CD1c-positive myeloid dendritic cell (primary cell): ENCODE measurements around the gene KIF1B.

ENCODE experiments used
- DNase-seq: peaks from one replicate; pipeline ENCODE4 v3.0.0-alpha.2; 2016; ENCODE audit errors: extremely low spot score

KIF1B gene

DNA sequence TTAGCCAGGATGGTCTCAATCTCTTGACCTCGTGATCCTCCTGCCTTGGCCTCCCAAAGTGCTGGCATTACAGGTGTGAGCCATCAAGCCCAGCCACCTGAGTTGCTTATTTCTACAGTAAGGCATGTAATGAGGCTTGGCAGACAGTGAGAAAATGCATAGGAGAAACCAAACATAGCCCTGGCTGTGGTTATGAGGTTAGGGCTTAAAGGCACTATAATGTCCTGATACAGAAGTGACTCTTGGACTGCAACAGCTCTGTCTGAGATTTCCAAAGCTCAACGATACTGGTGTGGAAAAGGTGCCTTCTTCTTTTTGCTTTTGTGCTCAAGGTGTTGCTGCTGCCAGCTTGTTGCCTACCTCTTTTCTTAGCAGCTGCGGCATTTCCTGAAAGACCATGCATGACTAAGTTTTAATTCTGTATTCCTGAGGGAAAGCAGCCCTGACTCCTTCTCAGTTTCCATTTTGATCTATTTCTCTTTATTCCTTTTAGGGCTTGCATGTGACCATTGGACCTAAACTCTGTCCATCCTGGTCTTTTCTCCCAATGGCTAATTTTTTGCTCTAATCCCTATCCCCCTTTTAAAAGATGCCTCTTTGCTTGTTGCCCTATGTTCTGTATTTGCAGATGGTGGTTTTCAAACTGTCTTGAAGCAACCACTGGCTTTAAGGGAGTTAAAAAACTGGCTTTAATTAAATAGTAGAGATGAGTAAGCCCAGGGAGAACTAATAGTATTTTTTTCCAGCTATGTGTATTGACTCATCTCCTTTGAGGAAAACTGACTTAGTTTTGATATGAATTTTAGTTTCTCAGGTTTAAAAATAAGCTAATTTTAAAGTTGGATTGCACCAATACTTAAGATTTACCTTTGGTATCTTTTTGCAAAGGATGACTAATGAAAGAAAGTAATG, 70.3 kb downstream of the KIF1B start:
- no peak for DNase-seq

GRCh38 chr1:10283318-10283984, 73.1 kb downstream of the KIF1B start:
- DNase-seq: no peak

DNA sequence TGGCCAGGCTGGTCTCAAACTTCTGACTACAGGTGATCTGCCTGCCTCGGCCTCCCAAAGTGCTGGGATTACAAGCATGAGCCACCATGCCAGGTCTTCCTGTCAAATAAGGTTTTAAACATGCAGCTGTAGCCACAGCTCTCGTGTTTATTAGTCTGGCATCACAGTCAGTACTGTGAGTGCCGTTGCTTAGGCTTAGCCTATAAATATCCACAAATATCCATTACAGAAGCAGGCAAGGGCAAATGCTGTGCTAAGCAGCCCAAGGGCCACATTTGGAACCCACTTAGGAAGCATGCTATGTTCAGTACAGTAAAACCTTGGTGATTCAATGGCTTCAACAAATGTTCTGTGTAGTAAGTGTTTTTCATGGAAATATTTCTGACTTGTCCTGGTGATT, 75.9 kb downstream of the KIF1B start:
- DNase-seq: no peak

DNA sequence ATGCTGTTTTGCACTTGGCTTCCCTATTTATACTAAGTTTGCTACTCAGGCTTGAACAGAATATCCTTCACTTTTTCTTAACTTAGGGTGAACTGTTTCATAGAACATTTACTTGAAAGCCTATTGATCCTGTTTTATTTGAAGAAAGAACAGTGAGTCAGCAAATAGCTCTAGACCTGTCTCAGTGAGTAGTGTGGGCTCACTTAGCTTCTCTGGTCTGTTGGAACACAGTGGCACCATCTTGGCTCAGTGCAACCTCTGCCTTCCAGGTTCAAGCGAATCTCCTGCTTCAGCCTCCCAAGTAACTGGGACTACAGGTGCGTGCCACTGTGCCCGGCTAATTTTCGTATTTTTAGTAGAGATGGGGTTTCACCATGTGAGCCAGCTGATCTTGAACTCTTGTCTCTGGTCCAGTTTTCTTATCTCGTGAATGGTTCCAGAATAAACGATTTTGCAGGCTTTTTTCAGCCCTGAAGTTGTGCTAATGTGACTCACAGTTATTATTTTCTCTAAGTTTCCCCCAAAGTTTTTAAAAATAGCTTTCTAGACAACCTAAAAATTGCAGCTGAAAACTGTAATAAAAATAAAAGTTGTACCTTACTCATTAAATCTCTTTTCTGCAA, 76.8 kb downstream of the KIF1B start:
- no peak for DNase-seq

DNA sequence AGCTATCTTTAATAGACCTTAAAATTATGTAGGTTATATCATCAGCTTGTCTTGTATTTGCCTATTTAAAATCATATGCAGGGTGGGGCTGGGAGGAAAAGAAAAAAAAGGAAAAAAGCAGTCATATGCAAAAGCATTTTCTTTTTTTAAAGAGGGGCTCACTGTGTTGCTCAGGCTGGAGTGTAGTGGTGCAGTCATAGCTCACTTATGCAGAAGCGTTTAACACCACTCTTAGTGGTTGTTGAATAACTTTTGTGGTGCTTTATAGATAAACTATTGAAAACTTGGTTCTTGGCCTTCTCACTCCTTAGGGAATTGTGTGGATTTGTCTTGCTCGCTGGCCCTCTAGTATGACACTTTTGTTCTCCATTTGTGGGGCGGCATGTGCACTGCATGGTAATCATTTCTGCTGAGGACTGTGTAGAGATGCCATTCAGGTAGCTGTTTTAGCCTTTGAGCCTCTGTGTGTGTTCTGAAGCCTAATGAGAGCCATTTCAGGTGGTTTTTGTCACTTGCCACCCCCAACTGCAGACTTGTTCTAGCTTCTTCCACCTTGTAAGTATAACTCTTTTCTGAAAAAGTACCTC, 77.8 kb downstream of the KIF1B start:
- no peak for DNase-seq

DNA sequence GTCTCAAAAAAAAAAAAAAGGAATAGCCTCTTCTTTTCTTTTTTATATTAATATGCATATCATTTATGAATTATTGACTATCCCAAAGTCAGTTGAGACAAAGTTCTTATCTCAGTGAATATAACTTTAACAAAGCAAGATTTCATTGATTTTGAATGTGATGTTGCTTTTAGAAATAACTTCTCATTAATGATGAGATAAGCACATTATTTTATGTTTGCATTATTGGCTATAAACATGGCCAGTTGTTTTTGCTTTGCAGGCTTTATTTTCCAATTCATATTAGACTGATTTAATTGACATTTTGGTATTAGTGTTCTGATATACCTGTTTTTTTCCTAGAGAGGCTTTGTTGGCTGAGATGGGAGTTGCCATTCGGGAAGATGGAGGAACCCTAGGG, 81.3 kb downstream of the KIF1B start:
- no peak for DNase-seq

DNA sequence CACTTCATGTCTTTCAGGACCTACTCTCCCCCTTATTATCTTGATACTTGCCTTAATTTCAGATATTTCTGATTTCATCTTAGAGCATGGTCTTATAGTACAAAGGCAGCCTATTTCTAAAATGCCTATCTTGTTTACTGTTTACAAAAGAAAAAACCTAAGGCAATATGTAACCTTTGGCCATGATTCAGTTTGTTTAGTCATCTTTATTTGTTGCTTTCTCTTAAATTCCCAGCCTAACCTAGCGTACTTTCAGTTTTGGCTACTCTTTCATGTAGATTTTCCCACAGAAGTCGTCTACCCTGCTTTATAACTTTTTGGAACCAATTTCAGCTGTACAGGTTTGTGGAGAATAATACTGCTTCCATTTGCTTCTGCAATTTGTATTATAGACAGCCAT, 81.8 kb downstream of the KIF1B start:
- DNase-seq: no peak

GRCh38 chr1:10295481-10296085, 85.2 kb downstream of the KIF1B start:
- no peak for DNase-seq

DNA sequence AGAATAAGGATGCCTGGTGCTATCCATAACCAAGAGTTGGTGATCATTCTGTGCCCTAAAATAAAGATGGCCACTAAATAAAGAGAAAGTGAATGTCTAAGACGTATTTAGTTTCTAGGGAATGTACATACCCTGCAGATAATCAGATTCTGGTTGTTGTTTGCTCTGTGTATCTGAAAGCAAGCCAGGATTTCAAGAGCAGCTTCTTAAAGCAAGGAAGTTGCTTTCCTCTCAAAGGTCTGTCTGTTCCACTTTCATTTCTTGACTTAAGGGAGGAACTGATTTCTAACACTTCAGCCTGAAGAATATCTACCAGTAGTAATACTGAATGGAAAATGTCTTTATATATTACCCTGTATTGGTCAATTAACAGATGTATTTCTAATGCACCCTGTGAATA, 88.8 kb downstream of the KIF1B start:
- DNase-seq: no peak

DNA sequence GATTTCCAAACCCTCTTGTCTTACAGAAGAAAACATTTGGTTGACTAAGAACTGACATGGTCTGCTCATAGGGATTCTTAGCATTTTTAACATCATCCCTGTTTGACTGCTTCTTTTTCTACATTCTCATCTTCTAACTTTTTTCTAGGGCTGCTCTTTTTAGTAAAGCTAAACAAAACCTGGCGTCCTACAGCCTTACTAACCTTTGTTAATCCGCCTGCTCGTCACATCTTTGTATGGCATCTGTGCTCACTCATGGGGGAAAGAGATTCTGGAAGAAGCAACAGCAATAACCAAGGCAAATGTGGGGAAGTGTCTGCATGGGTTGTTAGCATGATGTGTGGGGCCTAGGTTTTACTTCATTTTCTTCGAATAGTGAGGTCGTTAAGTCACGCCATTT, 92.0 kb downstream of the KIF1B start:
- DNase-seq: no peak

DNA sequence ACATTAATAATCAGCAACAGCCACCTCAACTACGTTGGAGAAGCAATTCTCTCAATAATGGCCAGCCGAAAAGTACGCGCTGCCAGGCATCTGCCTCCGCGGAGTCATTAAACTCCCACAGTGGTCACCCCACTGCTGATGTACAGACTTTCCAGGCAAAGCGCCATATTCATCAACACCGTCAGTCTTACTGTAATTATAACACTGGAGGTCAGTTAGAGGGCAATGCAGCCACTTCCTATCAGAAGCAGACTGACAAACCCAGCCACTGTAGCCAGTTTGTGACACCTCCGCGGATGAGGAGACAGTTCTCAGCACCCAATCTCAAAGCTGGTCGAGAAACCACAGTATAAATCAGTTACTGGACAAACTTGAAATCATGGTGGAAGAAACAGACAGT, 93.9 kb downstream of the KIF1B start:
- DNase-seq: no peak

- DNase-seq: no peak
Measured at GRCh38 chr1:10306435-10306834, 96.1 kb downstream of the KIF1B start.

DNA sequence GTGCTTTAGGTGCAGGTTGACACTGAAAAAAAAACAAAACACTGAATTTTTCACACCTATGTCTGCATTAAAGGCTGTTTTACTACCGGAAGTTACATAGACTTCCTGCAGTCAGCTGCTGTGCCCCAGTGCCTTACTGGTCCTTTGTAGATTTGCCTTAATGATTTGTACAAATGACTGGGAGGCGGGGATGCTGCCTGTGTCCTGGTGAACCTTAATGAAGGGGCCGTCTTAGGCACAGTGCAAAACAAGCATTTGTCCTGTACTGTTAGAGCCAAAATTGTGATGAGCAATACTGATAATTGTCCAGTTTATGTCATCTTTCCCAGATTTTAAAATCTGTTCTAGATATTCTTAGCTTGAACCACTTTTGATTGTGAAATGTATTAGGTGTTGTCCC, 97.6 kb downstream of the KIF1B start:
- no peak for DNase-seq

DNA sequence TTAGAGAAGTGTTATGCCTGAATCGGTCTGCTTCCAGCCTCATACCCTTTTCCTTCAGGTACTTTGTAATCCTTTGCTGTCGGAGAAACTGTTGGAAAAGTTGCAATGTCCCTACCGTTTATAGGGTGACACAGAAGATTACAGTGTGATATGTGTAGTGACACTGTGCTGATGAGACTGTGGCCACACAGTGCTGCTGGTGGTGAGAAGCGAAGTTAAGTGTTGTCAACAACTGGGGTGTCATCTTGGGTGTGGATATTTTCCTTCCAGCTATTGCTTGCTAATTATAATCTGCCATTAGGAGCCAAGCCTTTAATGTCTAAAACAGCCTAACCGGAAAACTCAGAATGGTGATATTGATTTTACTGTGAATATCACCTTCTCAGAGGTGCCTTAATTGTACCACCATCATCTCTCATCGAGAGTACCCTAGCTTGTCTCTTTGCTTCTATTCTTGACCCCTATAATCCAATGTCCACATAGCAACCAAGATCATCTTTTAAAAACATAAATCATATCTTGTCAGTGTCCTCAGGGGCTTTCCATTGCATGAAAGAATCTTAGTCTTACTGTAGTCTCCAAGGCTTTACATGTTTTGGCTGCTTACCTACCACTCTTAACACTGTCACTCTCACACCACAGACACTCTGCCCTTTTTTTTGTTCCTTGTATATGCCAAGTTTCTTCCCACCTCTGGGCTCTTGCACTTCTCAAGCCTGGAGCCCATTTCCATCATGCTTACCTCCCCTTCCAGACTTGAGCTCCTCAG, 99.1 kb downstream of the KIF1B start:
- no peak for DNase-seq

DNA sequence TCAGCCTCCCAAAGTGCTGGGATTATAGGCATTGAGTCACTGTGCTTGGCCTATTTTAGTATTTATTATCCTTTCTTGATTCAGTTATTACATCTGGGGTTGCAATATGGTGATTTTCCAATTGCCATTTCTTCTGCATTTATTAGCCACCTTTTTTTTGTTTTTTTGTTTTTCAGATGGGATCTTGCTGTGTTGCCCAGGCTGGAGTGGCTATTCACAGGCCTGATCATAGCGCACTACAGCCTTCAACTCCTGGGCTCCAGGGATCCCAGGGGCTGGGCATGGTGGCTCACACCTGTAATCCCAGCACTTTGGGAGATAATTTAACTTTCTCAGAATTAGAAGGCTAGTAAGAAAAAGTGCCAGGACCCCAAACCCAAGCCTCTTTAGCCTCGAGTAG, 106.4 kb downstream of the KIF1B start:
- DNase-seq: no peak

DNA sequence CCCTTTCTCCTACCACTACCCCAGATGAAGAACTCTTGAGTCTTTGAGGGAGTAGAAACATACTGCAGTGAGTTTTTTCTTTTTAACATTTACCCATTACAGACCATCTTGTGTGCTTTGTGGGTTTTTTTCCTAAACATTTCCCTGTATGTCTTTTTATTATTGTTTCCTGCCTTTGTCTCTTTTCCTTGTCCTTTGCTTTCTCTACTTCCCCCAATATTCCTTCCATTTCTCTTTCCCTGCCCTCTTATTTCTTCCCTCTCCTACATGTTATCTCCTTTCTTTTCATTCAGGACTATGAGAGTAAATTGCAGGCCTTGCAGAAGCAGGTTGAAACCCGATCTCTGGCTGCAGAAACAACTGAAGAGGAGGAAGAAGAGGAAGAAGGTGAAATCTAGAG, 109.4 kb downstream of the KIF1B start:
- DNase-seq: no peak

DNA sequence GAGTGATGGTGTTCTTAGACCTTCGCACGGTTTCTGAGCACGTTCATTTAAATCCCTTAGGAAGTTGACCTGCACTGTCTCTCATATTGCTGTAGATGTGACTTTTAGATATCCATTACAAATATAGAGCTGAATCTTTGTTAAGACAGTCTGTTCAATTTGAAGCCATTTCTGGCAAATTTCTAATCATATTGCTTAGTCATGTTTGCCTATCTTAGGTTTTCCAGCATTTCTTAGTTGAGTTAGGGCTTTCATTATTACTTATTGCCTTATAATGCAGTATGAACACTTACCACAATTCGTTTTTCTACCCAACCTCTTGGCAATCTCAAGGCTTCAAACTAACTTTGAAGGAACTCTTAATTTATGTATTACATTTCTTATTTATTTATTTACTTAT, 110.0 kb downstream of the KIF1B start:
- DNase-seq: no peak

- DNase-seq: no peak
Measured at GRCh38 chr1:10322821-10323220, 112.5 kb downstream of the KIF1B start.

GRCh38 chr1:10324627-10325026, 114.3 kb downstream of the KIF1B start:
- no peak for DNase-seq

DNA sequence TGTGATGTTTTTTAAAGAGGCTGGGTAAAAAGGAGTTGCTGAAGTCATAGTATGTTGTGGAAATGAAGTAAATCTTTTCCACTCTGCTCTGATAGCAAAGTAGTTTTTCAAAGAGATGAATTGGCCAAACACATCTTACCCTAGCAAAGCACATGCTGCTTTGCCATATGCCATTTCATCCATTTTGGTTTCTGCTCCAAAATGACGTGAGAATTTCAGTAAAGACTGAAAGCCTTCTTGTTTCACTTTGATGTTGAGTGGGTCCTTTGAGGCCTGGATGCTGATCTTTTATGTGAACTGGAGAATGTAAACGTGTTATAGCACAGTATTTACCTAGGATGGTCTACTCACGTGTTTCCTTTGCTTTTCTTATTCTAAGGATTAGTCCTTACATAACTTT, 115.2 kb downstream of the KIF1B start:
- no peak for DNase-seq

GRCh38 chr1:10326251-10326650, 115.9 kb downstream of the KIF1B start:
- DNase-seq: no peak
